GM21723 (cell line): Measurements from ENCODE around the gene RNF34.

Experiments
- ATAC-seq: cut with Tn5 transposase; IDR thresholded peaks from one replicate; pipeline ENCODE4 v1.9.1; 2021; ENCODE audit warnings: mild to moderate bottlenecking, moderate library complexity; ENCODE audit not compliant: unreplicated experiment

RNF34 gene

GRCh38 chr12:121388421-121388981 is 11.4 kb upstream of the RNF34 start:
- ATAC-seq: no peak

DNA sequence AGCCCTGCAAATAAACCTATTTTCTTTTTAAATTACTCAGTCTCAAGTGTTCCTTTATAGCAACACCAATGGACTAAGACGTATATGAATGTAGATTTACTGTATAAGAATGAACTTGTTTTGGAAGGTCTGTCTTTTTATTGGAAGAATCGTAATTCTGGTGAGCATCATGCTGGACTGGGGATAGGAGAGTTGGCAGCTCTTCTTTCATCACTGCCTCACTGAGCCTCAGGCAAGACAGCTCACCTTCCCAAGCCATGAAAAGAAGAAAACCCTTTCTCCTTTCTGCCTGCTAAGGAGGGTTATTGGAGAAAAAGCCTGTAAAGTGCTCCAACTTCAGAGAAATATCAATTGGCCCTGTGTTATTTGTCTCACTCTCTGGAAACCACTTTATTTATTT is 9.1 kb upstream of the RNF34 start:
- ATAC-seq: no peak

DNA sequence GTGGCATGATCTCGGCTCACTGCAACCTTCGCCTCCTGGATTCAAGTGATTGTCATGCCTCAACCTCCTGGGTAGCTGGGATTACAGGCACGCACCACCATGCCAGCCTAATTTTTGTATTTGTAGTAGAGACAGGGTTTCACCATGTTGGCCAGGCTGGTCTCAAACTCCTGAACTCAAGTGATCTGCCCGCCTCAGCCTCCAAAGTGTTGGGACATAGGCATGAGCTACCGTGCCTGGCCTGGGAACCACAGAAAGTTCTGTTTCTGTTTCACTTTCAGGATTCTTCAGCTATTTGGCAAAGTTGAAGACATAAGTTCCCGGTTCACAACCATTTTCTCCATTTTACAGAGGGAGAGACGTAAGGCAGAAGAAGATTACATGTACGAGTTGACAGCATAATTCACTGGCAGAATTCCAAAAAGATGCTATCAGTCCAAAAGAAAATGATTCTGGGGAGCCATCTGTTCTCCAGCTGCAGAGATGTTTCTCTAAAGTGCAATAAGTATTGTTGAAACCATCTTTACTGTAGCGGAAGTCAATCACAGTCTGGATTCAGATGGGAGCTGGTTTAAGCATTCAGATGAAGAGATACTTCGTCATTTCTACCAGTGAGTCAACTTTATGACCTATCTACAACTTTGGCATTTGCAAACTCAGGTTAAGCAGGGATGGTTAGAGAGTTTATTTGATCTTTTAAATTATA is 8.1 kb upstream of the RNF34 start:
- ATAC-seq: no peak

- no peak for ATAC-seq
Measured at GRCh38 chr12:121392325-121392716, 7.6 kb upstream of the RNF34 start.

GRCh38 chr12:121397521-121397920 is 2.4 kb upstream of the RNF34 start:
- no peak for ATAC-seq

GRCh38 chr12:121398355-121398754 is 1.6 kb upstream of the RNF34 start:
- no peak for ATAC-seq

GRCh38 chr12:121400332-121401139 is 618 bp downstream of the RNF34 start:
- peak; percentile 35 for ATAC-seq

DNA sequence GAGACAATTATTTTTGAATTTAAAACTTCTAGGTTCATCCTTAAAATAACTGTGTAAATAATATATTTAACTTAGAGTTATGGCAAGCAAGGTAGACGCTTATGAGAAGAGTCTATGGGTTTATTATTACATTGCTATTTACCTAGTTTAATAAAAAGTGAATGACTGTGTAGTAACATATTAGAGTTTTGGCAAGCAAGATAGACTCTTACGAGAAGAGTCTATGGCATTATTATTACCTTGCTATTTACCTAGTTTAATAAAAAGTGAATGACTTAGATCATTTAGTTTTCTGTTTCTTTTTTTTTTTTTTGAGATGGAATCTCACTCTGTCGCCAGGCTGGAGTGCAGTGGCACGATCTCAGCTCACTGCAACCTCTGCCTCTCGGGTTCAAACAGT is 3.8 kb downstream of the RNF34 start:
- no peak for ATAC-seq

DNA sequence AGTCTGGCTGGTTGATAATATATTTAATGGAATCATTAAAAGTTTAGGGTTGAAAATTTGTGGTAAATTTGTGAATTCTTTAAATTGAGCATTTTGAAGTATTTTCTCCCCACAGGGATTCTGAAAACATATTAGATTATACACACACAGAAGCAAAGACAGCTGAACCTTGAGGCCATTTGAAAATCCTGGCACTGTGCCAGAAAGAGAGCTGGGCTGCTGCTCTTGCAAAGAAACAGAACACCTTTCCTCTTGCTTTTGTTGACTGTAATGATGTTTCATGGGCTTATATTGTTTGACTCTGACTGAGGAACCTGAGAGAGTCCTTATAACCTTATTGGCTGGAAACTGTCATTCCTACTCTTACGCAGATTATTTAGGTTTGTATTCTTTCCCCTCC is 4.8 kb downstream of the RNF34 start:
- ATAC-seq: no peak

DNA sequence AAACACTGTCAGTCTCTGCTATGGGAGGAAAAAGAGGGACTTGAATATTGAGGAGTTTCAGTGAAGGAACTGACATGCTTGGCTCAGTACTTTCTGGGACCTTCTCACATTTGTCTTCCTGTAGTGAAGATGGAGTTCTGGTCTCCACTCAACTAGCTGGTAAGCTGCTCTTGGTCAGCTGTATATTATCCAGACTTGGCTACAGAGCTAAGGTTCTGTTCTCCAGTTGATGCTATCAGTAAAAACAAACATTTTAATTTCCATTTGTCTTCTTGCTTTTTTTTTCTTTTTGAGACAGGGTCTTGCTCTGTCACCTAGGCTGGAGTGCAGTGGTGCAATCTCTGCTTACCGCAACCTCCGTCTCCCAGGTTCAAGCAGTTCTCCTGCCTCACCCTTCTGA is 5.3 kb downstream of the RNF34 start:
- ATAC-seq: no peak

- no peak for ATAC-seq
Measured at GRCh38 chr12:121413917-121414316, 14.0 kb downstream of the RNF34 start.

- ATAC-seq: no peak
Measured at GRCh38 chr12:121417847-121418246, 17.9 kb downstream of the RNF34 start.

DNA sequence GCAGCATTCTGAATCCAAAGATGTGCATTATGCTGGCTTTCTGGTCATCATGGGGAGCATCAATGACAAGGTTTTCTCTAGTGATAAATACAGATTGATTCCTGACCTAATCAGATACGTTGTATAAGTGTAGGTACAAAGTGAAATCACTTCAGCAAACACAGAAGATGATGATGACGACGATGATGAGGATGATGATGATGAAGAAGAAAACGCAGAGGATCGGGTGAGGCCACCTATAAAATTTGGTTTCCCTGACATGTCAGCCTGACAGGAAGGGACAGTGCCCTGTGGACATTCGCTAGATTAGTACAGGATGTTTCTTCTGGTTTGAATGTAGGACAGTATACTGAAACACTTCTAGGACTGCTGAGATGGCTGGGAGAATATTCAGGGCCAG is 20.2 kb downstream of the RNF34 start:
- no peak for ATAC-seq

- no peak for ATAC-seq
Measured at GRCh38 chr12:121423253-121423652, 23.3 kb downstream of the RNF34 start.

GRCh38 chr12:121423682-121424623 is 24.0 kb downstream of the RNF34 start:
- no peak for ATAC-seq

GRCh38 chr12:121424624-121424975 is 24.7 kb downstream of the RNF34 start:
- no peak for ATAC-seq

DNA sequence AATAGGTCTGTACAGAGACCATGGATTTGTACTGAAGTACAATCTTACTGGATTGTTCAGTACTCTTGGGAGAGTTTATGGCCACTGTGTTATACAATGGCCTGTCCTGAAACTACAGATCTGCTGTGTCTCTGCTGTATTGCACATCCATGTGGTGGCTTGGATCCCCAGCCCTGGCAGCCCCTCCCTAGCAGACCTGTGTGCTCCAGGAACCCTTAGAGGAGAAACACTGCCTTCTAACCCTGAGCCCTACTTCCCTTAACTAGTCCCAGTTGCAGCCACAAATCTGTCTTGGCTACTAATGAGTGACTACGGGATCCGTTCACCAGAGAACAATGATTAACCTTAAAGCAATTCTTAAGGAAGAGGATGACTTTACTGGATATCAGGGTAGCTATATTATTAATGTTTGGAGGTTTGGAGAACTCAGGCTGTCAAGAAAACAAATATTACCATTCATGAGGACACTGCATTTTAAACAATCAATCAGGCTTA is 27.7 kb downstream of the RNF34 start:
- ATAC-seq: no peak

GRCh38 chr12:121428883-121429282 is 29.0 kb downstream of the RNF34 start:
- no peak for ATAC-seq

- ATAC-seq: no peak
Measured at GRCh38 chr12:121430833-121431415, 31.0 kb downstream of the RNF34 start.

DNA sequence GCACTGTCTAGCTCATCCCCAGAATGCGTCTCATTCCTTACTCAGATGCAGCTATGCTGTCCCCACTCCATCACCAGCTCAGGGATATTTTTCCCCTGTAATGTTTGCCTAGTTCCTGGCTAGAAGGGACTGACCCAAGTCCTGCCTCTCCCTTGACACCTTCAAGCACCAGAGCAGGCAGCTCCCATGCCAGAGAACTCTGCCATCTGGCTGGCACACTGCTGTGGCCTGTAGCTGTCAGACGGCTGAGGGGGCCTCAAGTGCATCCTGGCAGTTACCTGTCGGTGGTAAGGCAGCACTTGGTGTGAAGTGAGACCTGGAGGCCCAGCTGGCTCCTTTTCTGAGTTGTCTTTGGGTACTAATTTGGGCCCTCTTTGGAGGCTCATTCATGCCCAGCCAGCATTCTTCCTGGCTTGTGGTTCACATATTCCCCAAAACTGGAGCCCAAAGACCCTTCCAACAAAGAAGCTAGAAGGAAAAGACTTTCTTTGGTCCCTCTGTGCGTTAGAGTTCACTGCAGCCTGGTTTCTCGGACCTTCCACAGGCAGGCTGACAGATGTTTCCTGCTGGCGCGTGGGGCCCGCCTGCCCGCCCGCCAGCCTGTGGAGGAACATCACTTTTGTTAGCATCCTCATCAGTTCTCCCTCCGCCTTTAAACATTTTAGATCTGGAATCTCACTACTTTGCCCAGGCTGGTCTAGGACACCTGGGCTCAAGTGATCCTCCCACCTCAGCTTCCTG is 33.0 kb downstream of the RNF34 start:
- no peak for ATAC-seq
